SU-DHL-6 (cell line): ENCODE data around the gene PTGER4.
A peak's percentile ranks its signal among the peaks of the same experiment; 100 is the strongest.

Experiments used
- CTCF ChIP-seq: fragments of 200-600 bp; sonication (generic); IDR thresholded peaks from one replicate; pipeline ENCODE4 v1.5.1; 2017; ENCODE audit warnings: antibody characterized with exemption, mild to moderate bottlenecking, low read length, moderate library complexity; ENCODE audit not compliant: insufficient read depth, poor library complexity, severe bottlenecking
- EZH2phosphoT487 ChIP-seq: fragments of 200-600 bp; sonication (generic), shearing (Covaris generic); conservative IDR thresholded peaks from 2 replicates; pipeline ENCODE4 v1.6.1; 2018; ENCODE audit warnings: mild to moderate bottlenecking, antibody characterized with exemption, low read length, moderate library complexity, mixed read lengths

GRCh38 chr5:40736103-40736875, 56.6 kb downstream of the PTGER4 start:
- TF ChIP-seq EZH2phosphoT487 = no peak
- TF ChIP-seq CTCF = peak; percentile 67
